DND-41 (cell line): Measurements from ENCODE around the gene FXYD4.

Experiments
- ATAC-seq: fragments of 200-7000 bp; cut with Tn5 transposase; 3 replicates; pipeline ENCODE4 v1.9.1; 2021; ENCODE audit warnings: low read depth; ENCODE audit not compliant: insufficient read depth
- DNase-seq: peaks from one replicate; pipeline ENCODE4 v3.0.0-alpha.2; 2020
- H2AFZ ChIP-seq: 2 replicates; pipeline ENCODE4 v1.6.0; 2012; ENCODE audit warnings: low read depth, low read length
- H3K27ac ChIP-seq: 2 replicates; pipeline ENCODE4 v1.5.1; 2012; ENCODE audit warnings: low read length, inconsistent platforms
- H3K27me3 ChIP-seq: fragments of 200-600 bp; sonication (generic); 2 replicates; pipeline ENCODE4 v1.6.0; 2012; ENCODE audit warnings: low read length, mild to moderate bottlenecking, inconsistent platforms; ENCODE audit not compliant: insufficient read depth, poor library complexity
- H3K36me3 ChIP-seq: 2 replicates; pipeline ENCODE4 v1.5.1; 2012; ENCODE audit warnings: low read length, inconsistent platforms; ENCODE audit not compliant: insufficient read depth
- H3K4me1 ChIP-seq: 2 replicates; pipeline ENCODE4 v1.5.1; 2012; ENCODE audit warnings: mild to moderate bottlenecking, low read length; ENCODE audit not compliant: insufficient read depth
- H3K4me2 ChIP-seq: 2 replicates; pipeline ENCODE4 v1.6.0; 2012; ENCODE audit warnings: mild to moderate bottlenecking, moderate library complexity, low read length, inconsistent platforms; ENCODE audit not compliant: insufficient read depth
- H3K4me3 ChIP-seq, 2 experiments: fragments of 200-600 bp in 1 of 2; shearing (Covaris generic) in 1 of 2; 2 replicates each; pipeline ENCODE4 v1.5.1; 2012 to 2016; ENCODE audit warnings: inconsistent platforms in 2 of 2, low read length in 2 of 2, mild to moderate bottlenecking in 2 of 2, low read depth in 1 of 2, moderate library complexity in 1 of 2
- H3K79me2 ChIP-seq: 2 replicates; pipeline ENCODE4 v1.6.0; 2012; ENCODE audit warnings: low read length, inconsistent platforms; ENCODE audit not compliant: insufficient read depth
- H3K9ac ChIP-seq: 2 replicates; pipeline ENCODE4 v1.6.0; 2012; ENCODE audit warnings: low read depth, mild to moderate bottlenecking, inconsistent platforms, low read length, moderate library complexity
- H3K9me3 ChIP-seq: 2 replicates; pipeline ENCODE4 v1.5.1; 2012; ENCODE audit warnings: low read length, moderate library complexity, mild to moderate bottlenecking, inconsistent platforms; ENCODE audit not compliant: insufficient read depth, severe bottlenecking
- H4K20me1 ChIP-seq: 2 replicates; pipeline ENCODE4 v1.6.0; 2012; ENCODE audit warnings: low read length; ENCODE audit not compliant: insufficient read depth
- CTCF ChIP-seq: IDR thresholded peaks from 2 replicates; pipeline ENCODE4 v1.5.1; 2012; ENCODE audit warnings: borderline replicate concordance, low read length, moderate library complexity, mild to moderate bottlenecking; ENCODE audit not compliant: poor library complexity, severe bottlenecking; ENCODE audit errors: extremely low read depth
- EZH2 ChIP-seq: IDR thresholded peaks from 3 replicates; pipeline ENCODE4 v1.6.1; 2012; ENCODE audit warnings: borderline replicate concordance, low read depth, mild to moderate bottlenecking, moderate library complexity, low read length, inconsistent platforms; ENCODE audit not compliant: severe bottlenecking

Gene FXYD4

DNA sequence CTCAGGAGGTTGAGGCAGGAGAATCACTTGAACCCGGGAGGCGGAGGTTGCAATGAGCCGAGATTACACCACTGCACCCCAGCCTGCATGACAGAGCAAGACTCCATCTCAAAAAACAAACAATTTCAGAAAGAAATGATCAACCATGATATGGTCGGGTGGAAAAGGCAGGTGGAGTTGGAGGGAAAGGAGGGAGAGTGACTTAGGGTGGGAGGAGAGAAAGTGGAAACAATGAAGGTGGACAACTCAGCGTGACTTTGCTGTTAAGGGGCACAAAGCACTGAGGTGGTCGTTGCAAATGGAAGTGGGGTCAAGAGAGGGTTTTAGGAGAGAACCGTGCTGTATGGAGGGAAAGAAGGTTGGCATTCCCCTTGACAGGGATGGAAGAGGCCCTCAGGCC lies 30.0 kb upstream of the FXYD4 start:
- Histone ChIP-seq H2AFZ (no peak overlapping the region), H3K4me2 (no peak overlapping the region), H3K27ac (no peak overlapping the region)

GRCh38 chr10:43342279-43343125 lies 28.9 kb upstream of the FXYD4 start:
- Histone ChIP-seq H2AFZ (no peak overlapping the region), H3K36me3 (no peaks in the 10 kb centered on the region), H3K79me2 (no peaks in the 10 kb centered on the region), H3K9ac (no peak overlapping the region), H4K20me1 (no peaks in the 10 kb centered on the region), H3K4me1 (no peaks in the 10 kb centered on the region), H3K4me2 (no peak overlapping the region), H3K9me3 (no peaks in the 10 kb centered on the region), H3K27ac (no peak overlapping the region), H3K4me3 (no peak overlapping the region), H3K27me3 (peaks cover 4% of the 10 kb centered on the region)
- DNase-seq (no peak), ATAC-seq (0 out of 3 replicates have a peak, but pooled peaks have one; percentile 12)
- TF ChIP-seq EZH2 = no peak

More for the DNA sequence above, 30.0 kb upstream of the FXYD4 start:
- H3K79me2 ChIP-seq = no peaks in the 10 kb centered on the region
- no peak overlapping the region for H3K4me3 ChIP-seq
- H3K9me3 ChIP-seq = no peaks in the 10 kb centered on the region
- peaks cover 4% of the 10 kb centered on the region for H3K27me3 ChIP-seq
- no peaks in the 10 kb centered on the region for H3K4me1 ChIP-seq
- no peak for ATAC-seq
- H3K36me3 ChIP-seq = no peaks in the 10 kb centered on the region
- H4K20me1 ChIP-seq = no peaks in the 10 kb centered on the region
- TF ChIP-seq CTCF = no peak
- no peak for TF ChIP-seq EZH2
- DNase-seq = no peak
- no peak overlapping the region for H3K9ac ChIP-seq

GRCh38 chr10:43343126-43343525 lies 28.3 kb upstream of the FXYD4 start:
- H3K36me3 ChIP-seq = no peaks in the 10 kb centered on the region
- peaks cover 4% of the 10 kb centered on the region for H3K4me1 ChIP-seq
- DNase-seq (no peak), ATAC-seq (no peak)
- H4K20me1 ChIP-seq = no peaks in the 10 kb centered on the region
- H3K79me2 ChIP-seq = no peaks in the 10 kb centered on the region
- no peak overlapping the region for H3K9ac ChIP-seq
- no peak overlapping the region for H3K27ac ChIP-seq
- H3K4me3 ChIP-seq = no peak overlapping the region
- H3K9me3 ChIP-seq = no peaks in the 10 kb centered on the region
- H3K4me2 ChIP-seq = no peak overlapping the region
- H3K27me3 ChIP-seq = peaks cover 4% of the 10 kb centered on the region
- no peak overlapping the region for H2AFZ ChIP-seq
- TF ChIP-seq EZH2 (no peak), CTCF (no peak)

GRCh38 chr10:43344051-43344450 lies 27.4 kb upstream of the FXYD4 start:
- no peak overlapping the region for H3K4me3 ChIP-seq
- H3K9ac ChIP-seq = no peak overlapping the region
- DNase-seq (no peak), ATAC-seq (no peak)
- no peaks in the 10 kb centered on the region for H3K79me2 ChIP-seq
- no peak overlapping the region for H2AFZ ChIP-seq
- H3K27ac ChIP-seq = no peak overlapping the region
- TF ChIP-seq EZH2 (no peak), CTCF (no peak)
- peaks cover 7% of the 10 kb centered on the region for H3K4me1 ChIP-seq
- no peaks in the 10 kb centered on the region for H3K9me3 ChIP-seq
- H3K27me3 ChIP-seq = peaks cover 4% of the 10 kb centered on the region
- no peaks in the 10 kb centered on the region for H3K36me3 ChIP-seq
- no peaks in the 10 kb centered on the region for H4K20me1 ChIP-seq
- H3K4me2 ChIP-seq = no peak overlapping the region
